NCI-H187 treated with DMSO at 0.1 percent for 48 hours (cell line): ENCODE data around the gene LBH.

Experiments
- DNase-seq: peaks from one replicate; lab custom pipeline; 2025; lab: John Stamatoyannopoulos, UW

Gene LBH

GRCh38 chr2:30305235-30305634 lies 73.9 kb downstream of the LBH start:
- no peak for DNase-seq

GRCh38 chr2:30306522-30306921 lies 75.2 kb downstream of the LBH start:
- DNase-seq, result no peak

GRCh38 chr2:30308280-30308679 lies 76.9 kb downstream of the LBH start:
- no peak for DNase-seq
